HG03159 (cell line): ENCODE measurements around the gene MRAP2.
"Not testable (repeated sequence)": the region's sequence is repeated elsewhere in the genome, so short reads cannot be mapped to it uniquely, and the experiment has no call there.

Source experiments
- ATAC-seq: cut with Tn5 transposase; IDR thresholded peaks from one replicate; pipeline ENCODE4 v1.9.1; 2021; ENCODE audit warnings: mild to moderate bottlenecking, moderate library complexity; ENCODE audit not compliant: unreplicated experiment

The MRAP2 gene

GRCh38 chr6:84074988-84075781, 41.6 kb downstream of the MRAP2 start:
- no peak for ATAC-seq

DNA sequence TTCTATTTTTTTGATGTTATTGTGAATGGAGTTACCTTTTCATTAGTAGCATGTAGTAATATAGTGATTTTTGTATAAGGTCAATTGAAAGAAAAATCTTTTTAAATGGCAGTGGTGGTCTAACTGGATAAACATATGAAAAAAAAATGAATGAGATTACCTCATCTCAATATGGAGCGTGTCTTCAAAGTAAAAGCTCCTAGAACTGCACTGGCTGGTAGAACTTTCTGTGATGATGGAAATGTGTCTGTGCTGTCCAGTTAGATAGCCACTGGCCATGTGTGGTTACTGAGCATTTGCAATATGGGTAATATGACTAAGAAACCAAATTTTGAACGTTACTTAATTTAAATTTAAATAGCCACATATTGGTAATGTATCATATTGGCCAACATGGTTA, 44.1 kb downstream of the MRAP2 start:
- no peak for ATAC-seq

- no peak for ATAC-seq
Measured at GRCh38 chr6:84078335-84078734, 44.8 kb downstream of the MRAP2 start.

DNA sequence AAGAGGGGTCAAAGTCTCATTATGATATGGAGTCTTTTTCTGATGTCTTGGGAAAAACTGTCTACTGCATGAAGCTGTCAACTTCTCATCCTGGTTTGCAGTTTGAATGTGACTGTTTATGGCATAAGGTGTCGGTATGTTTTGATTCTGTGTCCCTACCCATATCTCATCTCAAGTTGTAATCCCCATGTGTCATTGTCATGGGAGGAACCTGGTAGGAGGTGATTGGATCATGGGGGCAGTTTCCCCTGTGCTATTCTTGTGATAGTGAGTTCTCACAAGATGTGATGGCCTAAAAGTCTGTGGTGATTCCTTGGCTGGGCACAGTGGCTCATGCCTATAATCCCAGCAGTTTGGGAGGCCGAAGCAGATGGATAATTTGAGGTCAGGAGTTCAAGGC, 47.6 kb downstream of the MRAP2 start:
- no peak for ATAC-seq

- no peak for ATAC-seq
Measured at GRCh38 chr6:84082689-84083265, 49.2 kb downstream of the MRAP2 start.

DNA sequence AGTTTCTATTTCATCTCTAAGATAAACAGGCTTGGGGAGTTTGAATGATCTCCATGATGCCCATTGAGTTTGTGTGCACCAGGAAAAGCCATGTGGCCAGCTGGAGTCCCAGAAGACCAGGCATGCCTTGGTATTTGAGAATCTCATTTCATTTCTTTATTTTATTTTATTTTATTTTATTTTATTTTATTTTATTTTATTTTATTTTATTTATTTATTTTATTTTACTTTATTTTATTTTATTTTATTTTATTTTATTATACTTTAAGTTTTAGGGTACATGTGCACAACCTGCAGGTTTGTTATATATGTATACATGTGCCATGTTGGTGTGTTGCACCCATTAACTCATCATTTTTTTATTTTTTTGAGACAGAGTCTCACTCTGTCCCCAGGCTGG, 51.1 kb downstream of the MRAP2 start:
- not testable (repeated sequence) for ATAC-seq

- ATAC-seq: no peak
Measured at GRCh38 chr6:84086056-84086455, 52.5 kb downstream of the MRAP2 start.

GRCh38 chr6:84086545-84087429, 53.2 kb downstream of the MRAP2 start:
- no peak for ATAC-seq

DNA sequence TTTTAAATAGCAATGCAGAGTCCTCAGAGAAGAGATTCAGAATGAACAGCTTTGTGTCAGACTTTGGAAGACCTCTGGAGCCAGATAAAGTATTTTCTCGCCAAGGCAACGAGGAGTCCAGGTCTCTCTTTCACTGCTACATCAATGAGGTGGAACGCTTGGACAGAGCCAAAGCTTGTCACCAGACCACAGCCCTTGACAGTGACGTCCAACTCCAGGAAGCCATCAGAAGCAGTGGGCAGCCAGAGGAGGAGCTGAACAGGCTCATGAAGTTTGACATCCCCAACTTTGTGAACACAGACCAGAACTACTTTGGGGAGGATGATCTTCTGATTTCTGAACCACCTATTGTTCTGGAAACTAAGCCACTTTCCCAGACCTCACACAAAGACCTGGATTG, 55.5 kb downstream of the MRAP2 start:
- ATAC-seq: no peak

- no peak for ATAC-seq
Measured at GRCh38 chr6:84089552-84089951, 56.0 kb downstream of the MRAP2 start.

DNA sequence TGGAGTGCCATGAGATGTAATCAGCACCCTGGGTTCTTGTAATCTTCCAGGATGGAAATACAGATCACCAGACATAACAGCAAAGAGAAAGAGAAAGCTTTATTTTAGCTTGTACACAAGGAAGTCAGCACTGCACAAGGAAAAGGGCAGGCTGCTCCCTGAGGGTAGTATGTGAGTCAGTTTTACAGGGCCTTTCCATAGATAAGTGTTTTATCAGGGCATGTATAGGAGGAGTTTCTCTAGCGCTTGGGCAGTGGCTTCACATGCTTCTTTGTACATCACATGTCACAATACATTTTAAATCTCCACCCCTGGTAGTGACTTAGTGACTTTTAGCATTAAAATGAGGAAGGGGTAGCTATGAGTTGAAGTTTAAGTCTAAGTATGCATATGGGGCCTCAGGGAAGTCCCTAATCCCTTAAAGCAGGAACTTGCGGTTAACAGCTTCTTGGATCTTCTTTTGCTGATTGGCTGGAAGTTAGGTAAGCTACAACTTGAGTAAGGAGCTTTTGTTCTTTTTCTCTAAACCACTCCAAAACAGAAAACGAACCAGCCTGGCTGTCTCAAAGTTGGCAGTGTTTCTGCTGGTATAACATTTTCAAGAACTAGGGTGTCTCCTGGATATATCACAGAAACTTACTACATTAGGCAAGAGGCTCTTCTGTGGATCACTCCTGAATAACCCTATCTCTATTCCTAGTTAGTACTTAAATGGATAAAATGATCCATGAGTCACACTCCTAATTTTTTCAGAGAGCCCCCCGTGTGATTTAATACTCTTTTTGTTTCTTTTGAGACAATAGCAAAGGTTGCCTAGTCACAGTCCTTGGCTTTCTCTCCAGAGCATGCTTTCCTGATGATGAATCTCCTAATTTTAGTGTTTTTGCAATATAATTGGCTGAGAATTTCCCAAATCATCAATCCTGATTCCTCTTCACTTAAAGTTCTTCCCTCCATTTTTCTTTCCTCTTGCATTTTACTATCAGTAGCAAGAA, 60.2 kb downstream of the MRAP2 start:
- no peak for ATAC-seq

GRCh38 chr6:84095156-84095555, 61.6 kb downstream of the MRAP2 start:
- ATAC-seq: no peak

DNA sequence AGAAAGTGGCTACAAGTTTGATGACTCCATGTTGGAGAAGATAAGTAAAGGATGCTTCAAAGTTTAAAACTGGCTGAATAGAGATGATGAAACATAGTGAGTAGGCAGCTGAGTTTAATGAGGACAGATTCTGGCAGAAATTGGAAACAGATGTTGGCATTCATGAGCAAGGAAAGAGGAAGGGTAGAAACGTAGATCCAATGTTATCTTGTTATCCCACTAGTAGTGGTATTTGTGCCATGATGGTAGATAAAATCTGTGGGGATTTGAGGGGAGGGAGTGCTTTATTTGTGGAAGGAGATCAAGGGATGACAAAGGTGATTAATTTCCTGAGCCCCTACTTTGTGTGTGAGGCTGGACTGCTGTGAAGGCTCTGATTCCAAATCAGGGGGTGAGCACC, 69.5 kb downstream of the MRAP2 start:
- ATAC-seq: no peak

DNA sequence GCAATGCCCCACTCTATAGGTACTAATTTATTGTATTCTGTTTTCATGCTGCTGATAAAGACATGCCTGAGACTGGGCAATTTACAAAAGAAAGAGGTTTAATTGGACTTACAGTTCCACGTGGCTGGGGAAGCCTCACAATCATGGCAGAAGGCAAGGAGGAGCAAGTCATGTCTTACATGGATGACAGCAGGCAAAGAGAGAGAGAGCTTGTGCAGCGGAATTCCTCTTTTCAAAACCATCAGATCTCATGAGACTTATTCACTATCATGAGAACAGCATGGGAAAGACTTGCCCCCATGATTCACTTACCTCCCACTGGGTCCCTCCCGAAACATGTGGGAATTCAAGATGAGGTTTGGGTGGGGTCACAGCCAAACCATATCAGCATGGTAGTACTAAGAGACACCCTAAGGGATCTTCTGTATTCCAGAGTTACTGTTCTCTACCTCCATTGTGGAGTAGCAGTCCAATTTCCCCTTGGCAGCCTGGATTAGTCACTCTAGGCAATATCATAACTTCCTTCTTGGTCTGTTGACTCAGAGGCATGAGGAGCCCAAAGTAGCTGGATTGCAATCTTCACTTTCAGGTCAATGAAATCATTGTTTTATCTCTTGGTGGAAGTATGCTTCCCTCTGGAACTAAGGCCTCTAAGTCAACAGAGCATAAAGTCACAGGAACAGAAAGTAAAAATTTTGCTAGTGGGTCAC, 71.8 kb downstream of the MRAP2 start:
- not testable (repeated sequence) for ATAC-seq

DNA sequence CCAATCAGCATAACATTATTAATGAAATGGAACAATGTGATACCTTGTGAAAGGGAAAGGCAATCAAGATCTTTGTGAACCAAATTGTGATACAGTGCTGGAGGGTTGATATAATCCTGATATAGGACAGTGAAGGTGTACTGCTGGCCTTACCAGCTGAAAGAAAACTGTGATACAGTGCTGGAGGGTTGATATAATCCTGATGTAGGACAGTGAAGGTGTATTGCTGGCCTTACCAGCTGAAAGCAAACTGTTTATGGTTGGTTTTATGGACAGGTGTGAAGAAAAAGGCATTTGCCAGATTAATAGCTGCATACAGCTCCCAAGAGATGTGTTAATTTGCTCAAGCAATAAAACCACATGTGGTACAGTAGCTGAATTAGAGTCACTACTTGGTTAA, 73.9 kb downstream of the MRAP2 start:
- ATAC-seq: no peak

GRCh38 chr6:84111351-84111750, 77.8 kb downstream of the MRAP2 start:
- ATAC-seq: not testable (repeated sequence)

- ATAC-seq: not testable (repeated sequence)
Measured at GRCh38 chr6:84114933-84115594, 81.5 kb downstream of the MRAP2 start.

- no peak for ATAC-seq
Measured at GRCh38 chr6:84118191-84118590, 84.6 kb downstream of the MRAP2 start.

- ATAC-seq: no peak
Measured at GRCh38 chr6:84119277-84119676, 85.7 kb downstream of the MRAP2 start.
